ENCODE data around the gene LGR5.
"Not testable (repeated sequence)": the region's sequence is repeated elsewhere in the genome, so short reads cannot be mapped to it uniquely, and the experiment has no call there.

DNA sequence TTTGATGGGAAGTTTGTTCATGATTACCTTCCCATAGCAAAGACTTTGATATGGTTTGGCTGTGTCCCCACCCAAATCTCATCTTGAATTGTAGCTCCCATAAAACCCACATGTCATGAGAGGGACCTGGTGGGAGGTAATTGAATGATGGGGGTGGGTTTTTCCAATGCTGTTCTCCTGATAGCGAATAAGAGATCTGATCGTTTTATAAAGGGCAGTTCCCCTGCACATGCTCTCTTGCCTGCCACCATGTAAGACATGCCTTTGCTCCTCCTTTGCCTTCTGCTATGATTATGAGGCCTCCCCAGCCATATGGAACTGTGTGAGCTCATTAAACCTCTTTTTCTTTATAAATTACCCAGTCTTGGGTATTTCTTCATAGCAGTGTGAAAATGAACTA, 51.2 kb downstream of the LGR5 start:
- not testable (repeated sequence) for TF ChIP-seq EZH2 (IDR thresholded peaks at IDR 0.05; ENCODE audit: borderline replicate concordance, low read length)
- TF ChIP-seq, protein P1, sequence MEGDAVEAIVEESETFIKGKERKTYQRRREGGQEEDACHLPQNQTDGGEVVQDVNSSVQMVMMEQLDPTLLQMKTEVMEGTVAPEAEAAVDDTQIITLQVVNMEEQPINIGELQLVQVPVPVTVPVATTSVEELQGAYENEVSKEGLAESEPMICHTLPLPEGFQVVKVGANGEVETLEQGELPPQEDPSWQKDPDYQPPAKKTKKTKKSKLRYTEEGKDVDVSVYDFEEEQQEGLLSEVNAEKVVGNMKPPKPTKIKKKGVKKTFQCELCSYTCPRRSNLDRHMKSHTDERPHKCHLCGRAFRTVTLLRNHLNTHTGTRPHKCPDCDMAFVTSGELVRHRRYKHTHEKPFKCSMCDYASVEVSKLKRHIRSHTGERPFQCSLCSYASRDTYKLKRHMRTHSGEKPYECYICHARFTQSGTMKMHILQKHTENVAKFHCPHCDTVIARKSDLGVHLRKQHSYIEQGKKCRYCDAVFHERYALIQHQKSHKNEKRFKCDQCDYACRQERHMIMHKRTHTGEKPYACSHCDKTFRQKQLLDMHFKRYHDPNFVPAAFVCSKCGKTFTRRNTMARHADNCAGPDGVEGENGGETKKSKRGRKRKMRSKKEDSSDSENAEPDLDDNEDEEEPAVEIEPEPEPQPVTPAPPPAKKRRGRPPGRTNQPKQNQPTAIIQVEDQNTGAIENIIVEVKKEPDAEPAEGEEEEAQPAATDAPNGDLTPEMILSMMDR (conservative IDR thresholded peaks at IDR 0.05 in 1 of 2, IDR thresholded peaks at IDR 0.05 in 1 of 2; ENCODE audit: extremely low read depth in 1 of 2, insufficient read depth in 1 of 2, low read depth in 1 of 2, low read length in 2 of 2): not testable (repeated sequence)
